Stimulated activated naive CD8-positive, alpha-beta T cell treated with anti-CD3 and anti-CD28 coated beads, Interleukin-15, amount 100 ng/mL, for 72 hours (primary cell): Measurements from ENCODE around the gene MAML2.
A peak's percentile ranks its signal among the peaks of the same experiment; 100 is the strongest.

ENCODE experiments used
- ATAC-seq: fragments of 150-1000 bp; cut with Tn5 transposase; 2 replicates; pipeline ENCODE4 v1.10.0; 2021; ENCODE audit warnings: mild to moderate bottlenecking, moderate library complexity
- DNase-seq, 2 donors: peaks; one replicate each; pipeline ENCODE4 v3.0.0; 2021 to 2022
- H3K27ac Mint-ChIP-seq, 2 donors: one replicate each; pipeline ENCODE4 v1.8.0; 2022; ENCODE audit warnings: mild to moderate bottlenecking in 2 of 2, mixed read lengths in 2 of 2, moderate library complexity in 2 of 2
- H3K27me3 Mint-ChIP-seq: one replicate; pipeline ENCODE4 v1.8.0; 2022; ENCODE audit warnings: mixed read lengths
- H3K4me1 Mint-ChIP-seq: one replicate; pipeline ENCODE4 v1.8.0; 2022; ENCODE audit warnings: mild to moderate bottlenecking, mixed read lengths
- H3K4me3 Mint-ChIP-seq, 2 donors: one replicate each; pipeline ENCODE4 v1.8.0; 2022; ENCODE audit warnings: mild to moderate bottlenecking in 2 of 2, mixed read lengths in 2 of 2, moderate library complexity in 1 of 2
- H3K9me3 Mint-ChIP-seq, 2 donors: one replicate each; pipeline ENCODE4 v1.8.0; 2022; ENCODE audit warnings: mixed read lengths in 2 of 2

The MAML2 gene

DNA sequence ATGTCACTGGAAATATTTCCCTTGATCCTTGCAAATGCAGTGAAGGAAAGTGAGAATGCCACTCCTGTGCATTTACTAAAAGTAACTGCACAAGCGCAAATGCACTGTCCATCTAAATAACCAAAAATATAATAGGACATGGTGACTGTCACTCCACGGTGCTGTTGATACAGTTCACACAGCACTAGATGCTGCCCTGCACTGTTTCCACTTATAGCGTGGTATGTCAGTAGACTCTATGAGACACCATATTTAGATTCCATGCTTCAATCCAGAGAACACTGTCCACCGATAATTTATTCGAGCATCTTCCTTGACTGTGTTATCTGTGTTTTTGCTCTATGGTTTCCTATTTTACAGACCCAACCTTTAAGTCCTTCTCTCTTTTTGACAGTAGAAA lies 125.8 kb downstream of the MAML2 start:
- no peaks in the 10 kb centered on the region for H3K27me3 Mint-ChIP-seq

GRCh38 chr11:96215826-96216225 lies 127.2 kb downstream of the MAML2 start:
- H3K4me3 Mint-ChIP-seq = peak overlapping the region; percentile 67 to 79
- DNase-seq (no peak), ATAC-seq (no peak)
- no peaks in the 10 kb centered on the region for H3K9me3 Mint-ChIP-seq
- peak overlapping the region; percentile 91 to 94 for H3K27ac Mint-ChIP-seq
- peaks cover 85% of the 10 kb centered on the region for H3K4me1 Mint-ChIP-seq
- no peaks in the 10 kb centered on the region for H3K27me3 Mint-ChIP-seq

More for the DNA sequence above, 125.8 kb downstream of the MAML2 start:
- no peaks in the 10 kb centered on the region for H3K9me3 Mint-ChIP-seq
- DNase-seq (no peak), ATAC-seq (no peak)
- H3K27ac Mint-ChIP-seq = peak overlapping the region in 1 of 2 donors; percentile 80
- peak overlapping the region in 1 of 2 donors; percentile 48 for H3K4me3 Mint-ChIP-seq
- peaks cover 87% of the 10 kb centered on the region for H3K4me1 Mint-ChIP-seq

DNA sequence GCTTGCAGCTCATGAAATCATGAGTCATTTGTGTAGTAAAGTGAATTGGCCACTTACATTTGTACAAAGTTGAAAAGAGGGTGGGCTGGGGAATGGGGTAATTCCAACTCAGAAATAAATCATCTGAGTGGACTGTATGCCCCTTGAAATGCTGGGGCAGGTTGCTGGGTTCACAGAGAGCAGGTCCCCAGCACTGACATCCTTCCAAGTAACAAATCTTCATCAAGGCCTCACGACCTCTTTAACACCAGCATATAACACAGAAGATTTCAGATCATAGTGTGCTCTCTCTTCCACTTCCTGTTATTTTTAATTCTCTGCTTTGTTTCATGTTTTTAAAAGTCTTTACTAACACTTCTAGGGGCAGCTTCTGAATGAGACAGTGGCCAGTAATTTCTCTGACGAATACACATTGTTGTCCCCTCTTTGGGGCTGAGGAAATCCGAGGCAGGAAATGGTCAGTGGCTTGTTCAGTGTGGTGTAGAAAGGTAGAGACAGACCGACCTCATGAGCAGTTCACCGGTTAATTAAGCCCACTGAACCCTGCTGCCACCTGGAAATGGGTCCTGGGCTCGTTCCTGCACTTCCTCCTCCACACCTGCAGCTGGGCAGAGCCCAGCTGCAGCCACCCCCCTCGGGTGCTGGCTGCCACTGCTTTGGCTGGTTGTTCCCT lies 127.7 kb downstream of the MAML2 start:
- Mint-ChIP-seq H3K4me1 (peaks cover 83% of the 10 kb centered on the region), H3K4me3 (peak overlapping the region; percentile 67 to 79), H3K27me3 (no peaks in the 10 kb centered on the region), H3K9me3 (no peaks in the 10 kb centered on the region), H3K27ac (peak overlapping the region; percentile 91 to 94)
- ATAC-seq (peak; percentile 83), DNase-seq (peak in 1 of 2 donors; percentile 61)

DNA sequence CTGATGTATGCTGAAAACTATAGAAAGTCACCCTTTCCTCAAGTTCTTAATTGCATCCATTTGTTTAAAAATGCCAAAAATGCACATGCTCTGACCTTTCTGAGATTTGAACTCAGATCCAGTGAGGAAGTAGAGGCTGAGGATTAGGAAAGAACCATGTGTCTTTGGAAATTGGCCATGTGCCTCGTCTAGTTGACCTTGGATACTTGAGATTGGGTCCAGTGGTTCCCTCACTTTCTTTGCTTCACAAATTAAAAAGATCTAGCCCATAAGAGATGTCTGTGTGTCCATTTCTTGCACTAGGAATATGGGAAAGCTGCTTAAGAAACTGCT lies 128.3 kb downstream of the MAML2 start:
- H3K27ac Mint-ChIP-seq = peak overlapping the region; percentile 91 to 94
- H3K4me3 Mint-ChIP-seq = peak overlapping the region; percentile 67 to 79
- H3K27me3 Mint-ChIP-seq = no peaks in the 10 kb centered on the region
- no peaks in the 10 kb centered on the region for H3K9me3 Mint-ChIP-seq
- peaks cover 80% of the 10 kb centered on the region for H3K4me1 Mint-ChIP-seq
- DNase-seq (no peak), ATAC-seq (no peak)

DNA sequence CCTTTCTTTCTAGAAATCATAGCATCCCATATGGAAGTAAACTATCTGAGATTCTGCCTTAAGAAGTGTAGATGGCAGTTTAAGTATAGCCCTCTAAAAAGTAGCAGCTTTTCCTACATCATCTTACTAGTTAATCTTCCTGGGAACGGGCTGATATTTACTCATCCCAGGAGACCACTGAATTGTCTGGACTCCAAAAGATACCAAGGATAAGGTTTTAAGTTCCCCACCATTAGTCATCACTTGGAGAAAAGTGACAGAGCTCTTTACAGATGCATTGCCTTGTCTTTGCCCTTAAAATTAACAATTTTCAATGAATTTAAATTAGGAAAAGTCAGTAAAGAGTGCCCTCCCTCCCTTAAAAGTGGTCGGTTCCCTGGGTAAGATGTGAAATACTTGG lies 129.5 kb downstream of the MAML2 start:
- no peak for DNase-seq
- no peak overlapping the region for H3K27ac Mint-ChIP-seq
- no peaks in the 10 kb centered on the region for H3K9me3 Mint-ChIP-seq
- no peak for ATAC-seq
- peaks cover 82% of the 10 kb centered on the region for H3K4me1 Mint-ChIP-seq
- H3K4me3 Mint-ChIP-seq = no peak overlapping the region
- H3K27me3 Mint-ChIP-seq = no peaks in the 10 kb centered on the region

DNA sequence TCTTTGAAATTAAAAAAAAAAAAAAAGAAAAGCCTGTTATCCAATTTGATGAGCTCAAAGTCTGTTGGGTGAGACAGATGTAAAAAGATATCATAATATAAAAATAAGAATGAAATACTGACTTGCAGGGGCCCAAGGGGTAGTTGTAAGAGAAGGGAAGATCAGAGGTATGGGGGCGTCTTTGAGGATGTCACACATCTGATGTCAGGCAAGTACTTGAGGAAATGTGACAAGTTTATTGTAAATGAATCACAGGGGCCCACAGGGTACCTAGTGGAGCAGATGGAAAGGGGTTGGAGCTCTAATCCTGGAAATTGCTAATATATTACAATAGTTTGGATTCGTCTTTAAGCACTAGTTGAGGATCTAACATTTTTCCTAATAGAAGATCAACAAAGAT lies 131.6 kb downstream of the MAML2 start:
- Mint-ChIP-seq H3K27ac (peak overlapping the region; percentile 87 to 95), H3K9me3 (no peaks in the 10 kb centered on the region), H3K4me1 (peaks cover 85% of the 10 kb centered on the region), H3K4me3 (peak overlapping the region; percentile 51 to 81), H3K27me3 (no peaks in the 10 kb centered on the region)
- DNase-seq = no peak
- peak; percentile 57 for ATAC-seq

GRCh38 chr11:96207459-96208449 lies 135.2 kb downstream of the MAML2 start:
- Mint-ChIP-seq H3K27me3 (no peaks in the 10 kb centered on the region), H3K4me3 (peak overlapping the region; percentile 71 to 75), H3K4me1 (peaks cover 82% of the 10 kb centered on the region), H3K27ac (peak overlapping the region; percentile 90 to 92), H3K9me3 (no peaks in the 10 kb centered on the region)
- DNase-seq (peak in 1 of 2 donors; percentile 32), ATAC-seq (peak; percentile 53)

- no peaks in the 10 kb centered on the region for H3K27me3 Mint-ChIP-seq
- peak overlapping the region; percentile 90 to 97 for H3K27ac Mint-ChIP-seq
- ATAC-seq (no peak), DNase-seq (no peak)
- peaks cover 81% of the 10 kb centered on the region for H3K4me1 Mint-ChIP-seq
- H3K4me3 Mint-ChIP-seq = peak overlapping the region; percentile 73 to 75
- no peaks in the 10 kb centered on the region for H3K9me3 Mint-ChIP-seq
Measured at GRCh38 chr11:96206955-96207354, 136.0 kb downstream of the MAML2 start.

DNA sequence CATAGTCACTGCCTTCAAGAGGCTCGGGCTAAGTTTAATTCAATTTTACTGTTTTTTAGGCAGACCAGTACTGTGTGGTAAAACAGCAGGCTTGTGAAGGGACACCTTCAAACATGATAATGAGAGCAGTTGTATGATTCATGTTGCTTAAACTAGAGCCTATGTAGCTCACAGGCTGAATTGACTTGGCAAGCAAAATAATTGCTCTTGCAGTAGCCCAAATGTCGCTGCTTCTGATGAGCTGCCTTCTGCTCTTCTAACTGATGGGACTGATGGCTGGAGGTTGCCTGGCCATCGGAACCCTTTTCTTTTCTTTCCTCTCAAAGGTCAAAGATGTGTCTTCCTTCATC lies 137.6 kb downstream of the MAML2 start:
- peaks cover 83% of the 10 kb centered on the region for H3K4me1 Mint-ChIP-seq
- H3K27ac Mint-ChIP-seq = peak overlapping the region; percentile 96 to 97
- peak overlapping the region; percentile 73 to 75 for H3K4me3 Mint-ChIP-seq
- H3K9me3 Mint-ChIP-seq = no peaks in the 10 kb centered on the region
- H3K27me3 Mint-ChIP-seq = no peaks in the 10 kb centered on the region
- DNase-seq (peak in 1 of 2 donors; percentile 36), ATAC-seq (peak; percentile 83)

GRCh38 chr11:96204721-96205459 lies 138.1 kb downstream of the MAML2 start:
- ATAC-seq (peak; percentile 83), DNase-seq (peak in 1 of 2 donors; percentile 50)
- Mint-ChIP-seq H3K4me3 (peak overlapping the region; percentile 73 to 75), H3K27me3 (no peaks in the 10 kb centered on the region), H3K27ac (peak overlapping the region; percentile 96 to 97), H3K9me3 (no peaks in the 10 kb centered on the region), H3K4me1 (peaks cover 85% of the 10 kb centered on the region)

DNA sequence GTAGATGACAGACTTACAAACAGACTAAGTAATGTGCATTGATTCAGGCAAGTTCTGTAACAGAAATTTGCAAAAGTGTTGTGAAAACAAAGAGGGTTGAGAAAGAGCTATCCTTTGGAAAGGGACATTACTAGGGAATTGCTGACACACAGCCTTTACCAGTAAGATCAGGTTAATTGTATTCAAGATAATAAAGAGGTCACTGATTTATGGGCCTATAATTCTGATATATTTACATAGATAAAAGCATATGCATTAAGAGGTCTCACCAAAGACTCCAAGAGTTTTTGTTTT lies 138.7 kb downstream of the MAML2 start:
- DNase-seq (no peak), ATAC-seq (no peak)
- Mint-ChIP-seq H3K4me1 (peaks cover 88% of the 10 kb centered on the region), H3K27me3 (no peaks in the 10 kb centered on the region), H3K4me3 (peak overlapping the region; percentile 8 to 75), H3K27ac (peak overlapping the region; percentile 96 to 97), H3K9me3 (no peaks in the 10 kb centered on the region)

DNA sequence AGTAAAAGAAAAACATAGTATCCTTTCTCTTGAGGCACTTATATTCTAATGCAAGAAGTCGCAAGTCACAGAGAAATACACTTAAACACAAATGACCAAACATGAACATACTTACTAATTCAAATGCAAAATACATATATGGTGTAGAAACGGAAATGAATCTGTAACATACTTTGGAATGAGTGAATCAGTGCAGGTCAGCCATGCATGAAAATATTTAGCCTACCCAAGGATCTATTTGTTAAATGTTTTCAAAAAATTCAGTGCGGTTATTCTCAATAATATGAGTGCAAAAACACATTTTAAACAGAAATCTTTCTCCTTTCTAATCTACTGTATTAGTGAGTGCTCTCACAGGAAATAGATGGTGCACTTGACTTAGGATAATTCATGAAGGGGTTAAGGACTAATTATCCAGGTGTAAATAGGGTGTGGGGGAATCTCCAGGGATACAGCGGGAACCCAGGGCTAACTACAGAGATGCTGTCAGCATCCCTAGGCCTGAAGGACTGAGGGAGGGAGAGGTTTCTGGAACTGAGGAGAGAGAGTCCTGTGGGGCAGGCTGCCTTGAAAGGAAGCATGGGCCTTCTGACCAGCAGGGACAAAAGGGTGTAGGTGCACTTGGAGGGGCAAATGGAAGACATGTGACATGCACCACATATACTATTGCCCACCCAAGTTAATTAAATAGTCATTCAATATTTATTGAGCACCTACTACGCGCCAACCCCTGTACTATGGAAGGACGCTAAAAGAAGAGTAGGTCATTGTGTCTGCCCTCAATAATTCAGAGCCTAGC lies 139.2 kb downstream of the MAML2 start:
- H3K4me3 Mint-ChIP-seq = peak overlapping the region; percentile 64 to 75
- ATAC-seq (no peak), DNase-seq (no peak)
- H3K27ac Mint-ChIP-seq = peak overlapping the region; percentile 91 to 97
- no peaks in the 10 kb centered on the region for H3K27me3 Mint-ChIP-seq
- no peaks in the 10 kb centered on the region for H3K9me3 Mint-ChIP-seq
- H3K4me1 Mint-ChIP-seq = peaks cover 88% of the 10 kb centered on the region

DNA sequence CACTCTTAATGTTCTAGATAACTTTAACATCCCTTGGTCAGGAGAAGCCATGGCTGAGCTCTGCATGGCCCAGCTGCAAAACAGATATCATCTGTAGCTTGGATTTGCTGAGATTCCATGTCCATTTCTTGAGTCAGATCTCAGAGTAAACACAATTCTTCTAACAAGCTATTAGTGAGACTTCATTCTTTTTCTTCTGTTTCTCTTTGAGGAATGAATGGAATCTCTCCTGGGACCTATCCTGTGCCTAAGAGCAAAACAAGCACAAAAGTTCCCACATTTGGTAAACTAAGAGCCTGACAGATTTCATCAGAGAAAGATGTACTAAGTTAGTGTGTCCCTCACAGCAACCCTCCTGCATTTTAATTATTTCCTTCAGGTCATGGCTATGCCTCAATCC lies 142.8 kb downstream of the MAML2 start:
- ATAC-seq (no peak), DNase-seq (no peak)
- Mint-ChIP-seq H3K9me3 (no peaks in the 10 kb centered on the region), H3K4me3 (peak overlapping the region in 1 of 2 donors; percentile 53), H3K4me1 (peaks cover 88% of the 10 kb centered on the region), H3K27ac (peak overlapping the region in 1 of 2 donors; percentile 93), H3K27me3 (no peaks in the 10 kb centered on the region)

DNA sequence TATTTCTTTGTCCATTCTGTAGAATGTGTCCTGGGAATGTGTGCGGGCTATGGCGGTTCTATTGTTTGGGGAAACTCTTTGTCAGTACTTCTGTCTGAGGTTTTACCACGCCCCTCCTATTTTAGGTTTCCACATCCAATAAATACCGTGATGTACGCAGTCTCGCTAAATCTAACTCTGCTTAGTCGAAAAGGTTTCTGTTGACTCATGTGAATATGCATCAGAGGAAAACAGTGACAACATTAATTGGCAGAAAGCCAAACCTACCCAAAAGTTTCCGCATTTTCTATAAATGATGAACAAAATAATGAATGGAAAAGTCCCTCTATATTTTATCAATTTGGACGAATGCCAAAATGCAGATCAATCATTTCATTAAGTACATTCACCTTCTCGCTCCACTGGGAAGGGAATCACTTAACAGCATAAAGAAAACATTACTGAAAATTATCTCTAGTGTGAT lies 143.4 kb downstream of the MAML2 start:
- Mint-ChIP-seq H3K27me3 (no peaks in the 10 kb centered on the region), H3K4me3 (peak overlapping the region; percentile 42 to 53), H3K9me3 (no peaks in the 10 kb centered on the region), H3K27ac (peak overlapping the region; percentile 79 to 93), H3K4me1 (peaks cover 91% of the 10 kb centered on the region)
- ATAC-seq (peak; percentile 81), DNase-seq (peak in 1 of 2 donors; percentile 33)
